H9 (cell line): ENCODE results near the gene FSTL4. TPM values are rescaled to one million over a fixed set of nuclear protein-coding genes. Genes with fewer than 3 reads are reported as not detected.

Source experiments
- DNase-seq: peaks from one replicate; pipeline ENCODE4 v3.0.0-alpha.2; 2017
- H2AFZ ChIP-seq: one replicate; pipeline ENCODE4 v1.6.1; 2013; ENCODE audit warnings: mild to moderate bottlenecking, low read length, control low read depth, moderate library complexity
- H2AK5ac ChIP-seq: 2 replicates; pipeline ENCODE4 v1.6.1; 2013; ENCODE audit warnings: low read length, control low read depth, mixed read lengths; ENCODE audit not compliant: insufficient read length
- H2BK120ac ChIP-seq: one replicate; pipeline ENCODE4 v1.6.1; 2013; ENCODE audit warnings: low read depth, mild to moderate bottlenecking, low read length, control low read depth, inconsistent platforms; ENCODE audit not compliant: poor library complexity, severe bottlenecking
- H2BK12ac ChIP-seq: 2 replicates; pipeline ENCODE4 v1.6.1; 2013; ENCODE audit warnings: low read length, control low read depth, mixed read lengths, low read depth; ENCODE audit not compliant: insufficient read length
- H2BK15ac ChIP-seq: 2 replicates; pipeline ENCODE4 v1.6.1; 2013; ENCODE audit warnings: low read depth, low read length, control low read depth
- H2BK20ac ChIP-seq: one replicate; pipeline ENCODE4 v1.6.1; 2013; ENCODE audit warnings: low read depth, mild to moderate bottlenecking, low read length, control low read depth, inconsistent platforms; ENCODE audit not compliant: poor library complexity, severe bottlenecking
- H2BK5ac ChIP-seq: 2 replicates; pipeline ENCODE4 v1.6.1; 2013; ENCODE audit warnings: low read length, control low read depth, mixed read lengths; ENCODE audit not compliant: insufficient read length
- H3K14ac ChIP-seq: 2 replicates; pipeline ENCODE4 v1.6.1; 2013; ENCODE audit warnings: low read length, control low read depth; ENCODE audit not compliant: insufficient read depth
- H3K18ac ChIP-seq: 2 replicates; pipeline ENCODE4 v1.6.1; 2013; ENCODE audit warnings: low read depth, mild to moderate bottlenecking, mixed read lengths, low read length, control low read depth; ENCODE audit not compliant: insufficient read length
- H3K23ac ChIP-seq: 2 replicates; pipeline ENCODE4 v1.6.1; 2013; ENCODE audit warnings: low read length, control low read depth, mixed read lengths, low read depth; ENCODE audit not compliant: insufficient read length
- H3K23me2 ChIP-seq: 2 replicates; pipeline ENCODE4 v1.6.1; 2013; ENCODE audit warnings: low read depth, mild to moderate bottlenecking, mixed read lengths, low read length, control low read depth; ENCODE audit not compliant: insufficient read length, poor library complexity, severe bottlenecking
- H3K27ac ChIP-seq: 2 replicates; pipeline ENCODE4 v1.5.1; 2013; ENCODE audit warnings: low read length, control low read depth, mixed read lengths, low read depth; ENCODE audit not compliant: insufficient read length
- H3K27me3 ChIP-seq: 2 replicates; pipeline ENCODE4 v1.6.1; 2013; ENCODE audit warnings: low read length, control low read depth, inconsistent platforms; ENCODE audit not compliant: insufficient read depth
- H3K4ac ChIP-seq: 2 replicates; pipeline ENCODE4 v1.6.1; 2013; ENCODE audit warnings: low read depth, mild to moderate bottlenecking, control low read depth, inconsistent platforms, low read length, moderate library complexity
- H3K4me1 ChIP-seq: 2 replicates; pipeline ENCODE4 v1.6.1; 2013; ENCODE audit warnings: low read length, control low read depth, inconsistent platforms; ENCODE audit not compliant: insufficient read depth
- H3K4me2 ChIP-seq: 2 replicates; pipeline ENCODE4 v1.6.1; 2013; ENCODE audit warnings: low read length, control low read depth, mixed read lengths; ENCODE audit not compliant: insufficient read length, insufficient read depth
- H3K56ac ChIP-seq: 2 replicates; pipeline ENCODE4 v1.6.1; 2013; ENCODE audit warnings: low read depth, mild to moderate bottlenecking, mixed read lengths, low read length, control low read depth; ENCODE audit not compliant: insufficient read length
- H3K79me1 ChIP-seq: 2 replicates; pipeline ENCODE4 v1.6.1; 2013; ENCODE audit warnings: low read depth, mild to moderate bottlenecking, moderate library complexity, low read length, control low read depth, inconsistent platforms; ENCODE audit not compliant: insufficient read depth, poor library complexity, severe bottlenecking
- H3K79me2 ChIP-seq: 2 replicates; pipeline ENCODE4 v1.6.1; 2013; ENCODE audit warnings: low read length, control low read depth, inconsistent platforms; ENCODE audit not compliant: insufficient read depth
- H3K9ac ChIP-seq: 2 replicates; pipeline ENCODE4 v1.6.1; 2013; ENCODE audit warnings: low read length, control low read depth, mixed read lengths; ENCODE audit not compliant: insufficient read length; ENCODE audit errors: extremely low read depth
- H3K9me3 ChIP-seq: one replicate; pipeline ENCODE4 v1.6.1; 2013; ENCODE audit warnings: low read depth, low read length, inconsistent platforms; ENCODE audit not compliant: control insufficient read depth
- H3T11ph ChIP-seq: one replicate; pipeline ENCODE4 v1.6.1; 2013; ENCODE audit warnings: mild to moderate bottlenecking, low read length, control low read depth, inconsistent platforms
- H4K20me1 ChIP-seq: one replicate; pipeline ENCODE4 v1.6.1; 2013; ENCODE audit not compliant: control insufficient read depth, insufficient read length, insufficient read depth
- H4K5ac ChIP-seq: 2 replicates; pipeline ENCODE4 v1.6.1; 2013; ENCODE audit warnings: low read depth, mild to moderate bottlenecking, mixed read lengths, low read length, control low read depth; ENCODE audit not compliant: insufficient read length
- H4K8ac ChIP-seq: replicated peaks from 2 replicates; pipeline ENCODE4 v1.6.1; 2013; ENCODE audit warnings: low read length, control low read depth, mixed read lengths, low read depth; ENCODE audit not compliant: insufficient read length
- H4K91ac ChIP-seq: 2 replicates; pipeline ENCODE4 v1.6.1; 2013; ENCODE audit warnings: low read depth, mild to moderate bottlenecking, moderate library complexity, mixed read lengths, low read length, control low read depth; ENCODE audit not compliant: insufficient read length
- H3K27ac Mint-ChIP-seq, 3 experiments: 2 replicates in 2 of 3; 3 replicates in 1 of 3; pipeline ENCODE4 v1.8.0; 2020 to 2021; ENCODE audit warnings: mixed read lengths in 3 of 3, mild to moderate bottlenecking in 1 of 3, moderate library complexity in 1 of 3
- H3K27me3 Mint-ChIP-seq: 2 replicates; pipeline ENCODE4 v1.8.0; 2021; ENCODE audit warnings: low read depth, mild to moderate bottlenecking, moderate library complexity, mixed read lengths
- H3K36me3 Mint-ChIP-seq, 3 experiments: 2 replicates in 2 of 3; 3 replicates in 1 of 3; pipeline ENCODE4 v1.8.0; 2020 to 2021; ENCODE audit warnings: low read depth in 3 of 3, mixed read lengths in 3 of 3; ENCODE audit not compliant: insufficient read depth in 1 of 3
- H3K4me1 Mint-ChIP-seq, 2 experiments: 2 replicates each; pipeline ENCODE4 v1.8.0; 2020; ENCODE audit warnings: mixed read lengths in 2 of 2
- H3K4me3 Mint-ChIP-seq, 2 experiments: 2 replicates in 1 of 2; 3 replicates in 1 of 2; pipeline ENCODE4 v1.8.0; 2020 to 2021; ENCODE audit warnings: mild to moderate bottlenecking in 2 of 2, mixed read lengths in 2 of 2, moderate library complexity in 1 of 2
- H3K9me3 Mint-ChIP-seq, 2 experiments: 2 replicates in 1 of 2; 3 replicates in 1 of 2; pipeline ENCODE4 v1.8.0; 2020; ENCODE audit warnings: mild to moderate bottlenecking in 2 of 2, mixed read lengths in 2 of 2, moderate library complexity in 1 of 2
- CTCF ChIP-seq: fragments of 200-600 bp; sonication (generic); conservative IDR thresholded peaks from 3 replicates; pipeline ENCODE4 v1.8.0; 2021; ENCODE audit warnings: antibody characterized with exemption, mild to moderate bottlenecking
- WGBS: extraction: QIAGEN DNeasy Blood & Tissue Kit; methylation state at CpG from one replicate; pipeline ENCODE4 v1.1.7; 2013; ENCODE audit warnings: missing lambda C conversion rate, low lambda C conversion rate, mixed read lengths; ENCODE audit not compliant: insufficient read length; ENCODE audit errors: extremely low coverage; 5-methylcytosine and 5-hydroxymethylcytosine counted together
- total RNA-seq: library from RNA; stranded (reverse); gene quantifications from 2 replicates; pipeline ENCODE4 v1.2.1, GENCODE V29; 2021

FSTL4 gene
- total RNA-seq, 1 experiment from 2014 or later, result 5.7 TPM

- Mint-ChIP-seq H3K9me3 (peaks cover 2 to 3% of the 10 kb centered on the region in 2 experiments; a peak in 3 of 5 replicates), H3K4me1 (peaks cover 47 to 49% of the 10 kb centered on the region in 2 experiments), H3K36me3 (peaks cover 0 to 2% (median 0%) of the 10 kb centered on the region in 3 experiments; a peak in 1 of 7 replicates), H3K4me3 (peak overlapping the region in 1 of 2 experiments; percentile 13; a peak in 2 of 5 replicates), H3K27ac (peak overlapping the region in 1 of 3 experiments; percentile 53; a peak in 1 of 7 replicates), H3K27me3 (peaks cover 48% of the 10 kb centered on the region)
- H4K91ac ChIP-seq, result no peak overlapping the region
- H2AFZ ChIP-seq, result no peak overlapping the region
- no peak overlapping the region for H2BK12ac ChIP-seq
- no peak for DNase-seq
- H3K9ac ChIP-seq, result no peak overlapping the region
- no peaks in the 10 kb centered on the region for H3K79me1 ChIP-seq
- no peaks in the 10 kb centered on the region for H3K23me2 ChIP-seq
- no peak overlapping the region for H2AK5ac ChIP-seq
- TF ChIP-seq CTCF, result no peak
- H3T11ph ChIP-seq, result no peak overlapping the region
- H3K18ac ChIP-seq, result no peak overlapping the region
- no peaks in the 10 kb centered on the region; the same call in 1 of the 2 replicates for H3K27me3 ChIP-seq
- H3K14ac ChIP-seq, result no peak overlapping the region
- peaks cover 25% of the 10 kb centered on the region for H3K4me1 ChIP-seq
- H3K79me2 ChIP-seq, result no peaks in the 10 kb centered on the region
- H4K8ac ChIP-seq, result no peak overlapping the region
- no CpG with 5 or more reads among the region's 9 CpGs for WGBS
- no peak overlapping the region for H2BK15ac ChIP-seq
- no peaks in the 10 kb centered on the region for H3K9me3 ChIP-seq
- no peak overlapping the region for H2BK5ac ChIP-seq
- no peak overlapping the region for H2BK120ac ChIP-seq
- no peak overlapping the region for H3K27ac ChIP-seq
- H3K56ac ChIP-seq, result no peak overlapping the region
- no peak overlapping the region for H3K4ac ChIP-seq
- no peak overlapping the region for H3K4me2 ChIP-seq
- no peak overlapping the region for H3K23ac ChIP-seq
- no peak overlapping the region for H4K5ac ChIP-seq
- peaks cover 2% of the 10 kb centered on the region for H4K20me1 ChIP-seq
- H2BK20ac ChIP-seq, result no peak overlapping the region
Measured at GRCh38 chr5:133426264-133426663, 186.1 kb downstream of the FSTL4 start.
